ENCODE data around the gene ACSS1. TPM values are rescaled to one million over a fixed set of nuclear protein-coding genes. Genes with fewer than 3 reads are reported as not detected.

Gene ACSS1
- total RNA-seq, 2 donors from 2014 or later, result 25.6 to 26.4 TPM

- H3K4me1 ChIP-seq, result peaks cover 0 to 98% of the 10 kb centered on the region in 2 donors
- peaks cover 25% of the 10 kb centered on the region for H3K36me3 ChIP-seq
- no peaks in the 10 kb centered on the region for H3K9me3 ChIP-seq
- no peak overlapping the region for H3K4me3 ChIP-seq
- no peak for DNase-seq (ENCODE audit: low spot score)
- no peaks in the 10 kb centered on the region for H3K27me3 ChIP-seq
- H3K27ac ChIP-seq, result peak overlapping the region; percentile 94 to 96
- TF ChIP-seq, protein P1, sequence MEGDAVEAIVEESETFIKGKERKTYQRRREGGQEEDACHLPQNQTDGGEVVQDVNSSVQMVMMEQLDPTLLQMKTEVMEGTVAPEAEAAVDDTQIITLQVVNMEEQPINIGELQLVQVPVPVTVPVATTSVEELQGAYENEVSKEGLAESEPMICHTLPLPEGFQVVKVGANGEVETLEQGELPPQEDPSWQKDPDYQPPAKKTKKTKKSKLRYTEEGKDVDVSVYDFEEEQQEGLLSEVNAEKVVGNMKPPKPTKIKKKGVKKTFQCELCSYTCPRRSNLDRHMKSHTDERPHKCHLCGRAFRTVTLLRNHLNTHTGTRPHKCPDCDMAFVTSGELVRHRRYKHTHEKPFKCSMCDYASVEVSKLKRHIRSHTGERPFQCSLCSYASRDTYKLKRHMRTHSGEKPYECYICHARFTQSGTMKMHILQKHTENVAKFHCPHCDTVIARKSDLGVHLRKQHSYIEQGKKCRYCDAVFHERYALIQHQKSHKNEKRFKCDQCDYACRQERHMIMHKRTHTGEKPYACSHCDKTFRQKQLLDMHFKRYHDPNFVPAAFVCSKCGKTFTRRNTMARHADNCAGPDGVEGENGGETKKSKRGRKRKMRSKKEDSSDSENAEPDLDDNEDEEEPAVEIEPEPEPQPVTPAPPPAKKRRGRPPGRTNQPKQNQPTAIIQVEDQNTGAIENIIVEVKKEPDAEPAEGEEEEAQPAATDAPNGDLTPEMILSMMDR (IDR thresholded peaks at IDR 0.05), result no peak
These were observed 13.1 kb downstream of the ACSS1 start for GRCh38 chr20:25044660-25045342.

- Histone ChIP-seq H3K27me3 (no peaks in the 10 kb centered on the region), H3K4me1 (peaks cover 0 to 98% of the 10 kb centered on the region in 2 donors), H3K4me3 (no peak overlapping the region), H3K27ac (peak overlapping the region; percentile 94 to 96), H3K9me3 (no peaks in the 10 kb centered on the region), H3K36me3 (peaks cover 25% of the 10 kb centered on the region)
- no peak for DNase-seq (ENCODE audit: low spot score)
- TF ChIP-seq, protein P1 (IDR thresholded peaks at IDR 0.05), result no peak
These were observed 13.7 kb downstream of the ACSS1 start for GRCh38 chr20:25044261-25044560.

- no peak for DNase-seq (ENCODE audit: low spot score)
- H3K4me1 ChIP-seq, result peaks cover 0 to 98% of the 10 kb centered on the region in 2 donors
These were observed 14.3 kb downstream of the ACSS1 start for GRCh38 chr20:25043499-25044260.

DNA sequence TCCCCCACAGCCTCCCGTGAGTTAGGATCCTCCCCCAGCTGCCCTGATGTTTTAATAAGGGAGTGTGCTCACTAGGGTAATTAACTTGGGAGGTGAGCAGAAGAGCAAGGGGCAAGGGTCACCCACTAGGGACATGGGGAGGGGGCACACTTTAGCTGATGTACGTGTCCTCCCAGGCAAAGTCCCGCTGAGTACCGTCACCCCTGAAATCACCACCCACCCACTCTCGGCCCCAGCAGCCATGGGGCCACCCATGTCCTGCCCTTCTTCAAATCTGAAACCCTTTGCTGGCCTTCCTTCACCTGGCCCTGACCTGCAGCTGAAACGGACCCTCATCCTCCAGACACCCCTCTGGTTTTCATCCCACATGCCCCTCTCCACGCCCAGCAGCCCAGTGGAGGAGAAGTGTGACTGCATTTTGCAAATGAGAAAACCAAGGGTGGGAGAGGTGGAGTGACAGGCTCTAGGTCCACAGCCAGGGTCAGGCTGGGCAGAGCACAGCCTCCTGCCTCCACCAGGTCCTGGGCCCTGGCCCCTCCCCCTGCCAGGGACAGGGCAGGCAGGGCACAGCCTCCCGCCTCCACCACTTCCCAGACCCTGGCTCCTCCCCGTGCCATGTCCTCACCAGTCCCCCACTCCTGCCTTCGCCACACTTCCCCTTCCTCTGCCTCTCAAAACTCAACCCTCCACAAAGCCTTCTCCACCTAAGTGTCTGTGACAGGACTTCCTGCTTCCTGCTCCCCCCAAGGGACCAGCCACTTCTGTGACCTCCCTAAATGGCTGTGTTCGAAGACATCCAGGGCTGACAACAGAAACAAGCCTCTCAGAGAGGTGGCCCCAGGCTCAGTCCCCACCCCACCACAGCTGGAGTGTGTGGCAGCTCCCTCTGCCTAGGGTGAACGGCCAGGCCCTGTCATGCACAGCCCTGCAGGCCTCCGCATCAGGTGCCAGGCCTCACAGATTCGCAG, 15.1 kb downstream of the ACSS1 start:
- peaks cover 0 to 98% of the 10 kb centered on the region in 2 donors for H3K4me1 ChIP-seq

More at GRCh38 chr20:25043499-25044260, 14.3 kb downstream of the ACSS1 start:
- Histone ChIP-seq H3K36me3 (peaks cover 25% of the 10 kb centered on the region), H3K27me3 (no peaks in the 10 kb centered on the region), H3K4me3 (no peak overlapping the region), H3K27ac (peak overlapping the region; percentile 94 to 96), H3K9me3 (no peaks in the 10 kb centered on the region)
- TF ChIP-seq, protein P1 (IDR thresholded peaks at IDR 0.05), result no peak

More for the DNA sequence above, 15.1 kb downstream of the ACSS1 start:
- TF ChIP-seq, protein P1 (IDR thresholded peaks at IDR 0.05), result no peak
- no peaks in the 10 kb centered on the region for H3K9me3 ChIP-seq
- no peaks in the 10 kb centered on the region for H3K27me3 ChIP-seq
- no peak for DNase-seq (ENCODE audit: low spot score)
- H3K27ac ChIP-seq, result peak overlapping the region; percentile 94 to 96
- no peak overlapping the region for H3K4me3 ChIP-seq
- peaks cover 21% of the 10 kb centered on the region for H3K36me3 ChIP-seq

All from right atrium auricular region (tissue), 2 donors.